ENCODE data around the gene GDF15.

DNA sequence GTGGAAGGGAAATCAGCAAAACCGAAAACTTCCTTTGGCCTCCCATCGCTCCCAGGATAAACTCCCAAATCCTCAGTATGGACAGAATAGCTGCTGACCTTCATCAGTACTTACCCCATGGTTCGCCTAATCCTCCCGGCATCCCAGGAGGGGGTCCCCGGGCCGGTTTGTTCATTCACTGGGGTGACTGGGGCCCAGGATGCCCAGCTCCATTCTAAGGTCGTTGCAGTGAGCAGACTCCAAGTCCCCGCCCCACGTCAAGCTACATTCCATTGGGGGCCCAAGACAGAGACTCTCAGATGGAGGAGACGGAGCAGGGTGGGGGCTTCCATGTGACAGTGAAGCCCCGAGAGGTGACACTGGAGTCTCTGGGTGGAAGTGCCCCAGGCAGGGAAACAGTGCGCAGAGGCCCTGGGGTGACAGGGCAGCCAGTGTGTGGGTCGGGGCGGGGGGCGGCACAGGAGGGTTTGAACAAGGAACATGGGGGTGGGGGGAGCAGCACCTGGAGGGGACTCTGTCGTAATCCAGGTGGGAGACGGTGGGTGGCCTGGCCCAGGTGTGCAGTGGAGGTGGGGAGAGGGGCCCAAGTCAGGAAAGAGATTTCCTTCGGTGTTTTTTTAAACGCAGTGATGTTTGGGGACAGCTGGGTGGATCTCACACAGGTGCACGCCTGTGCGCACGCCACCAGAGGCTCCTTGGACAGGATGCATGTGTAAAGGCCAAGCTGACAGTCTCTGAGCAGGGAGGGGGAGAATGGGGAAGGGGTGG lies 38.3 kb downstream of the GDF15 start:
- TF ChIP-seq, protein P1, sequence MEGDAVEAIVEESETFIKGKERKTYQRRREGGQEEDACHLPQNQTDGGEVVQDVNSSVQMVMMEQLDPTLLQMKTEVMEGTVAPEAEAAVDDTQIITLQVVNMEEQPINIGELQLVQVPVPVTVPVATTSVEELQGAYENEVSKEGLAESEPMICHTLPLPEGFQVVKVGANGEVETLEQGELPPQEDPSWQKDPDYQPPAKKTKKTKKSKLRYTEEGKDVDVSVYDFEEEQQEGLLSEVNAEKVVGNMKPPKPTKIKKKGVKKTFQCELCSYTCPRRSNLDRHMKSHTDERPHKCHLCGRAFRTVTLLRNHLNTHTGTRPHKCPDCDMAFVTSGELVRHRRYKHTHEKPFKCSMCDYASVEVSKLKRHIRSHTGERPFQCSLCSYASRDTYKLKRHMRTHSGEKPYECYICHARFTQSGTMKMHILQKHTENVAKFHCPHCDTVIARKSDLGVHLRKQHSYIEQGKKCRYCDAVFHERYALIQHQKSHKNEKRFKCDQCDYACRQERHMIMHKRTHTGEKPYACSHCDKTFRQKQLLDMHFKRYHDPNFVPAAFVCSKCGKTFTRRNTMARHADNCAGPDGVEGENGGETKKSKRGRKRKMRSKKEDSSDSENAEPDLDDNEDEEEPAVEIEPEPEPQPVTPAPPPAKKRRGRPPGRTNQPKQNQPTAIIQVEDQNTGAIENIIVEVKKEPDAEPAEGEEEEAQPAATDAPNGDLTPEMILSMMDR (IDR thresholded peaks at IDR 0.05): no peak
- TF ChIP-seq POLR2A (IDR thresholded peaks at IDR 0.05): no peak
